ENCODE data around the gene NDC80.

GRCh38 chr18:2655178-2655953 lies 84.0 kb downstream of the NDC80 start, which contains the start of gene SMCHD1:
- no peak for TF ChIP-seq EZH2 (IDR thresholded peaks at IDR 0.05; ENCODE audit: borderline replicate concordance, low read length)
- no peak for TF ChIP-seq CTCF (conservative IDR thresholded peaks at IDR 0.05 in 1 of 2, IDR thresholded peaks at IDR 0.05 in 1 of 2; ENCODE audit: extremely low read depth in 1 of 2, insufficient read depth in 1 of 2, low read depth in 1 of 2, low read length in 2 of 2)

Data from mammary epithelial cell (primary cell).